Activated naive CD4-positive, alpha-beta T cell (primary cell): ENCODE results near the gene DGCR8.

Experiments
- DNase-seq, 4 experiments: peaks; one replicate each; lab custom pipeline; 2025; lab: John Stamatoyannopoulos, UW

The DGCR8 gene

DNA sequence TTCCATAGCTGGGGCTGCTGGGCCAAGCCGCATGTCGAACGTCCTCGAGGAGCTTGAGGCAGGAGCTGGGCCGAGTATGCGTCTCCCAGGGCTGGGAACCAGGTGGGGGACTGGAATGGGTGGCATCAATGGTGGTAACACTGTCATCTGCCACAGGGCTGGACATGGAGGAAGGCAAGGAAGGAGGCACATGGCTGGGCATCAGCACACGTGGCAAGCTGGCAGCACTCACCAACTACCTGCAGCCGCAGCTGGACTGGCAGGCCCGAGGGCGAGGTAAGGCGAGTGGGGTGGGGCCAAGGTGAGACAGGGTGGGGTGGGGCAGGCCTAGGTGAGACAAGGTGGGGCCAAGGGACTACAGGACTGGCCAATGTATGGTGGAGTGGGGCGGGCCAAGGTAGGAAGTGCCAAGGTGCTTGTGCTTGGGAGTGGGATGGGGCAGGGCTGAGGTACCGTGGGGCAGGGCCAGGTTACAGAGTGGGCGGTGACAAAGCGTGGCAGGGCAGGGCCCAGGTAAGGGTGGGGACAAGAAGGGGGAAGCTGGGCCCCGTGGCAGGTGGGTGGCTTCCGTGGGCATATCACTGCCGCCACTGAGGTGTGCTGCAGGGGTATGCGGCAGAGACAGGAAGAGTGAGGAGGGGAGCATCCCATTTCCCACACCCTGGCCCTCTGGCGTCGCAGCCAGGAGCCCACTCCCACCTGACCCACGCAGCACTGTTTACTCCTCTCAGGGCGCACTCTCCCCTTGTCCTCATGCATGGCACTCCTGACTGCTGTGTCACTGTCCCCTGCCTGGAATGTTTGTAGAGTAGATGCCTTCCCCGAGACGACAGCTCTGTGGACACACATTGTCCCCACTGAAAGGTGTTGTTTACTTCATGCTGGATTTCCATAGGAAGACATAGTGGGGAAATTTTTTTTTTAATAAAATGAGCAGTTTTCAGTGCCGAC lies 27.5 kb upstream of the DGCR8 start:
- no peak for DNase-seq

DNA sequence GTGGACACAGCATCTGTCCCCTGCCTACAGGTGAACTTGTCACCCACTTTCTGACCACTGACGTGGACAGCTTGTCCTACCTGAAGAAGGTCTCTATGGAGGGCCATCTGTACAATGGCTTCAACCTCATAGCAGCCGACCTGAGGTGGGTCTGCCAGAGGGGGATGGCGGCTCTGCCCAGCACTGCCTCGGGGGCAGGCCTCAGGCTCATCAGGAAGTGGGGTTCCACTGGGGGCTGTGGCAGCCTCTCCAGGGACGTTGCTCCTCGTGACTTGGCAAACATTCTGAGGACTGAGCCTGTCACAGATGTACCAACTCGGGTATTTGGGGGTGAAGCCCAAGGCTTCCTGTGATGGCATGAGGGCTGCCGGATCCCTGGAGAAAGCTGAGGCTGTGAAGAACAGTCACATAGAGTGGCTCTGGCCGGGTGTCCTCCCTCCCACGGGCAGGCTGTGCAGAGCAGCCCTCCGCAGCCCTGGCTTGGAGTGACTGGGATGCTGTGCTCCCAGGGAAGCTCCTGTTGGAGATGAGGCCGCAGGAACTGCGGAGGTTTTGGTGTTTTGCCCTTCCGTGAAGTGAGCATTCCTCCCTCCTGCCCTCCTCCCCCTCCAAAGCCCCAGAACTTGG lies 26.5 kb upstream of the DGCR8 start:
- DNase-seq, result no peak

DNA sequence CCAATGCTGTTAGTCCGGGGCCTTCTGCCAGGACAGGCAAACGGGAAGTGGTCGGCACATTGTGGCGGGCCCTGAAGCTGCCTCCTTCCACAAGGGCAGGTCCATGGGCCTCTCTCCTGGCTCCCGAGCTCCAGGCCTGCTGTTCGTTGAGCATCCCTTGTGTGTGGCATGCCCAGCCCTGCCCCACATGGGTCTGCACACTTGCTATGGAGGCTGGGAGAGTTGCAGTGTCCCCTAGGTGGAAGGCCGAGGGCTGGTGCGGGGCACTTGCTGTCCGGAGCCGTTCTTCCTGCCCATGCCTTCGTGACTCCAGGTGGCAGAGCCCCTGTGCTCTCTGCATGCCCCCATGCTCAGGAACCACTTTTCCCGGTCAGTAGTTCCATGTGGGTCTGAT lies 26.0 kb upstream of the DGCR8 start:
- no peak for DNase-seq

DNA sequence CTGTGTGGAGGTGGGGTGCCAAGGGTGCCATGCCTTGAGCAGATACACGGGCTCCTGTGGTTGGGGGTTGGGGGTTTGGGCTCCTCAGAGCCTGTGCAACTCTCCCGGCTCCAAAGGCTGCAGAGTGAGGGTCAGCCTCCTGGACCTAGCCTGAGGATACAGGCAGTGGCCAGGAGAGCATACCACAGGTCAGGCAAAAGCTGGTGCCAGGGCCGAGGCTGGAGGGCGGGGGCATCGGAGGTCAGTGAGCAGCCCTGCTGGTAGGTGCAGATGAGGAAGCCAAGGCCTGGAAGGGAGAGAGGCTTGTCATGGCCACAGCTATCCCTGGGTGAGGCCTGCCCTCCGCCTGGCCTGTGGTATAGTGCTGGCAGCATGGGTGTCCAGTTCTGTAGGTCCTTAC lies 25.6 kb upstream of the DGCR8 start:
- no peak for DNase-seq

DNA sequence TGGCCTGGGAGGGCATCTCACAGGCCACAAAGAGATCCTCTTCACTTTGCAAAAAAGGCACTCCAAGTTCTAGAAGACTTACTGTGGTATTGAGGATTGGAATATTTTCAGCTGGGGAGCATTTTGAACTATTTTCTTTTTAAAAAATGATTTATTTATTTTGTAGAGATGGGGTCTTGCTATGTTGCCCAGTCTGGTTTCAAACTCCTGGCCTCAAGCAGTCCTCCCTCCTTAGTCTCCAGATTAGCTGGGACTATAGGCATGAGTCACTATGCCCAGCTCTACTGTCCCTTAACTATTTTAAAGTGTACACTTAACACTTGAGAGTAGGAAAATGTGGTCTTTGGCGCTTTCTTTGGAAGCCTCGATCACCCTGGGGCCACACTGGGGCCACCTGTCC lies 24.9 kb upstream of the DGCR8 start:
- DNase-seq, result no peak

DNA sequence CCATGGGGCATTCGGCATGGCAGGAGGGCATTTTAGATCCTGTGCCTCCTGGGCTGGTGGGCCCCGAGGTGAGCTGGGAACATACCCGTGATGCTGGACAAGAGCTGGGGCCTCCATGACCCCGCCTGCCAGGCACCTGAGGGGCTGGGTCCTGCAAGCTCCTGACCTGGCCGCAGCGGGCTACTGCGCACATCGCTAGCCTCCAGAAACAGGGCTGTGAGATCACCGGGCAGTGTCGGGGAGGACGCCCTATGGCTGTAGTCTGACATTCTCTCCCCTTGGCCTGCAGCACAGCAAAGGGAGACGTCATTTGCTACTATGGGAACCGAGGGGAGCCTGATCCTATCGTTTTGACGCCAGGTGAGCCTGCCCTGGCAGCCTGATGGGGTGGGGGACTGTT lies 24.4 kb upstream of the DGCR8 start:
- no peak for DNase-seq

DNA sequence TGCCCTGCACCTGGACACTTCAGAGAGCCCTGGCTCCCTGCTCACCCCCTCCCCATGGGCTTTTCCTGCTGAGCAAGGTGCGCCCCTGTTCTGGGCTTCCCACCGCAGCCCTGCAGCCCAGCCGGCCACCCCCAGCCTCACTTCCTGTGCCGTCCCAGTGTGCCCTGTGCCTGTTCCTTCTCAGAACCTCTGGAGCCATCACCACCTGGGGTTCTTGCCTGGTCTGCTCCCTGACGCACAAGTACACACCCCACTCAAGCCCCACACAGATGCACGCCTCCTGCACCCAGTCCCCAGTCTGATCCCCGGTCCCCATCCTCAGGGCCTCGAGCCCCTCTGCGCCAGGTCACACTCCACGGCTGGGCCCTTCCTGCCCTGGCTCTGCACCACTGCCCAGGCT lies 23.9 kb upstream of the DGCR8 start:
- no peak for DNase-seq

DNA sequence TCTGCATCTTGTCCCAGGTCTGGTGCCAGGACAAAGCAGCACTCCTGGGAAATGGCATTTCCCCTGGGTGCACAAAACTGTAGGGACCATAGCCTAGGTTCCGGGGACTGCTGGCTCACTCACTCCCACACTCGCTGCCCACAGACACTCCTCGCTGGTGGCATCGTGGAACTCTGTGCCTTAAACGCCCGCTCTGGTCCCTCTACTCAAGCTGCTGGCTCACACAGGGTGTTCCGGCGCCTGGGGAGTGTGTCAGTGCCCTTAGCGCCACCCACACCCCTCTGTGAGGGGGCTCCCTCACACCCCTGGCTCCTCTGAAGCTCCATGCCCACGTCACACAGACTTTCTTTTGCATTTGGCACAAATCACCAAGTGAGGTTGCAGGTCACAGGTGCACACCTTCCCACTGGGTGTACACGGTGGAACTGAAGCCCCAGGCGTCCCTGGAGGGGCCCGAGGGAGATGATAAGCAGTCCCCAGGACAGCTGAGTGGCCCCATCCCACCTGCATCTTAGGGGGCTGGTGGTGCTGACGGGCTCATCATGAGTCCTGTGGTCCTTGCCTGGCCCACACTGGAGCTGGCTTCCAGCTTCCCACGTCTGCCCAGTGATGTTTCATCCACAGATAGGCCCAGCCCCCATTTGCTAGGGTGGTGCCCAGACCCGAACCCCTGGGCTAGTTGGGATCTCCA lies 23.2 kb upstream of the DGCR8 start:
- no peak for DNase-seq

DNA sequence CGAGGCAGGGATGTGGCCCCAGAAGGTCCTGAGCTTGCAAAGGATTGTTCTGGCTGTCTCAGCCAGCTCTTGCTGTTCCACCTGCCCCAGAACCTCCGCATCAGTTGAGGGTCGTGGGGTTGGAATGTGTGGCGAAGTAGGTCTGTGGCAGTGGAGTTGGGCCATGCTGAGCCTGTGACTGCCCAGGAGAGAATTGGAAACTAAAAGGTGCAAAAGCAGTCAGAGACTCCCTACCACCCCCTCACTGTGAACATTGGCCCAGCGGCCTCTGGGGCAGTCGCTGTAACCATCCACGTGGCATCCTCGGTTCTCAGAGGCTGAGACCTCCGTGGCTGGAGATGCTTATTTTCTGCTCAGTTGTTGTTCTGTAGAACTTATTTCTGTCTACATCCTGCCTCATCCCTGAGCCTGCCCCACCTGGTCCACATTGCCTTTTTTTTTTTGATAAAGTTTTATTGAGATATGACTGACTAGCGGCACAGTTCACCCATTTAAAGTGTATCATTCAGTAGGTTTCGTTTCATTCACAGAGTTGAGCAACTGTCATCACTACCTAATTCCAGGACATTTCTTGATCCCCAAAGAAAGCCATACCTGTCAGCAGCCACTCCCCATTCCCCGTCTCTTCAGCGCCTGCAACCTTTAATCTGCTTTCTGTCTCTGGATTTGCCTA lies 22.3 kb upstream of the DGCR8 start:
- no peak for DNase-seq

DNA sequence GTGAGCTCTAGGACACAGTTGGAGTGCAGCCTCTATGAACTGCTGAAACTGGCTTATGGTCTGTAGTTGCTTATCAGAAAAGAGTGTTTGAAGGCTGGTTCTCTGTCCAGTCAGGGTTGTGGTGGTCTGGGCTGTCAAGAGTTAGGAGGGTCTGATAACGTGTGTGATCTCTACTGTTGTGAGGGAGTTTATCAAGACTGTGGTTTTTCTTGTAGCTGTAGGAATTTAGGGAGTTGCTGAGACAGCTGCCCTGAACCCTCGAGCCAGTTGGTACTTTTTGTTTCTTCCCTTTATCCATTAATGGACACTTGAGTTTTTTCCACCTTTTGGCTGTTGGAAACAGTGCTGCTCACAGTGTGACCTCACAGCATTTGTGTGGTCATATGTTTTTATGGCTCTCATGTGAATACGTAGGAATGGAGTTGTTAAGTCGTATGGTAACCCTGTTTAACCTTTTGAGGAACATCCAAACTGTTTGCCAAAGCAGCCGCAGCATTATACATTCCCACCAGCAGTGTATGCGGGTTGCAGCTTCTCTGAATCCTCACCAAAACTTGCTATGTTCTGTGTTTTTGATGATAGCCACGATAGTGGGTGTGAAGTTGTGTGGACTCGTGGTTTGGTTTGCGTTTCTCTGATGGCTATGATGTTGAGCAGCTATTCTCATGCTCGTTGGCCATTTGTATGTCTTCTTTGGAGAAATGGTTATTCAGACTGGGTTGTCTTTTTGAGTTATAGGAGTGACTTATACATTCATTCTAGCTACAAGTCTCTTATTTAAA lies 20.9 kb upstream of the DGCR8 start:
- DNase-seq, result no peak

DNA sequence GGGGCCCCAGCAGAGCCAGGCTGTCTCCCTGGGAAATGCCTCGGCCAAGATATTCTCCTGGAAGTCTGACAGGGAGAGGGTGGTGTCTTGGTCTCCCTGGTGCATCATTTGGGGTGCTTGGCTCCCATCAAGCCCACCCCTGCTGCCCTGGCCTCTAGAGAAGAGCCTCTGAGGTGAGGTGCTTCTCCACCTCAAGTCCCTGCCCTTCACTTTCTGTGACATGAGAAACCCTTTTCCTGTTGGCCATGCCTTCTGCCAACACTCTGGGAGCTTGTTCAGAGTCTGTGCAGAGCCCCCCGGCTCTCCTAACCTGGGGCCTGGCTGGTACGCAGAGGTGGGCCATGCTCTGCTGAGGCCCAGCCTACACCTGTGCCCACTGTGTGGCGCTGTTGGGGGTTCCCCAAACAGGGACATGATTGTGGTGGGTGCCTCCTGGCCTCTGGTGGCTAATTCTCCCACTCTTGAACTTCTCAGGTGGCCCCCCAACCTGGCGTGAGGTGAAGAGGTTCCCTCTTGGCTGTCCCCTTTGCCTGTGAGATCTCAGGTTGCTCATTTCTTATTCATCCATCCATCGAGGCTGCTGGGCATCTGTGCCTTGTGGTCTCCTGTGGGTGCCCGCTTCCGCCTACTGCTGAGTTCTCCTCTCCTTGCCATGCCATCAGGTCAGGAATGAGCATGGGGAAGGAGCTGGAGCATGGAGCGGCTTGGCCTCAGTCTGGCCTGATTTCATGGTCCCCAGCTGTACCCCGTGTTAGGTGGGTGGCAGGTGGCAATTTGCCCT lies 19.2 kb upstream of the DGCR8 start:
- DNase-seq, result no peak

DNA sequence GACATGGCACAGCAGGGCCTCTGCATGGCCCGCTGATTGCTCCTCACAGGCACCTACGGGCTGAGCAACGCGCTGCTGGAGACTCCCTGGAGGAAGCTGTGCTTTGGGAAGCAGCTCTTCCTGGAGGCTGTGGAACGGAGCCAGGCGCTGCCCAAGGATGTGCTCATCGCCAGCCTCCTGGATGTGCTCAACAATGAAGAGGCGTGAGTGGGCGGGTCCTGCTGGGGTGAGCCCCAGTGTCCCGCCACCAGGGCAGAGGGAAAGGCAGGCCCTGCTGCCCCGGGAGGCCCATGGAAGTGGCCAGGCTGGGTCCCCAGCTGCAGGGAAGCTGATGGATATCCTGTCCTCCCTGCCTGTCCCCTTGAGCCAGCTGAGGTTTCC lies 18.6 kb upstream of the DGCR8 start:
- no peak for DNase-seq

DNA sequence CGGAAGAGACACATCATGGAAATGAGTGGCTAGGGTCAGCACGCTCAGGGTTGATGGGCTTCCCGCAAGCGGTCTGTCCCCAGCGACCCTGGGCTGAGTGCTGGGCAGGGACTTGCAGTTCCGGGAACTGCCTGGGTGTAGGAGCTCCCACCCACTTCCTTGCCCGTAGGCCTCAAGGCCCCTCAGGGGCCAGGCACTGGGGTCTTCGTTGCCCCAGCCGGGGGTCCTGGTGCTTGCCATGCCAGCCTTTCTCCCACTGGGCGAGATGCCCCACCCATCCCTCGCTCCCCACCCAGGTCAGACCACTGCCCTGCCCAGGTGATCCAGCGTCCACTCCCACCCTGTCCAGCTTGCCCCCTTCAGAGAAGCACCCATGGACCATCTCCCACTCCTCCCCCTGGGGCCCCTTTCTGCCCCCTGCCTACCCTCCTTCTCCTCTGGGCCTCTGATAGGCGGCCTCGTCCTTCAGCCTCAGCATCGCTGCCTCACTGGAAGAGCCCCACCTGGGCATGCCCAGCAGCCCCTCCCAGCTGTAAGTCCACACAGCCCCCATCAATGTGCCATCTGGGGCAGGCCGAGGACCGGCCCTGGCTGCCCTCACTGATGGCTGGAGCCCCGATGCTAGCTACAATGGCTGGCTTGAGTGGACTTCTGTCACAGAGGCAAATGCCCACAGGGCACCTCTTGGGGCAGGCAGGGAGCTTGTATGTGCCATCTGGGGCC lies 17.8 kb upstream of the DGCR8 start:
- DNase-seq, result no peak

DNA sequence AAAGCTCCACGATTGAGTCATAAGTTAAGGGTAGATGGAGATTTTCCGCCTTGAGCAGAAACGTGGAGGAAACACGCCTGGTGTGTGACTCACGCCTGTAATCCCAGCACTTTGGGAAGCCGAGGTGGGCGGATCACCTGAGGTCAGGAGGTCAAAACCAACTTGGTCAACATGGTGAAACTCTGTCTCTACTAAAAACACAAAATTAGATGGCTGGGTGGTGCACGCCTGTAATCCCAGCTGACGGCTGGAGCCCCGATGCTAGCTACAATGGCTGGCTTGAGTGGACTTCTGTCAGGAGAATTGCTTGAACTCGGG lies 17.3 kb upstream of the DGCR8 start:
- no peak for DNase-seq

DNA sequence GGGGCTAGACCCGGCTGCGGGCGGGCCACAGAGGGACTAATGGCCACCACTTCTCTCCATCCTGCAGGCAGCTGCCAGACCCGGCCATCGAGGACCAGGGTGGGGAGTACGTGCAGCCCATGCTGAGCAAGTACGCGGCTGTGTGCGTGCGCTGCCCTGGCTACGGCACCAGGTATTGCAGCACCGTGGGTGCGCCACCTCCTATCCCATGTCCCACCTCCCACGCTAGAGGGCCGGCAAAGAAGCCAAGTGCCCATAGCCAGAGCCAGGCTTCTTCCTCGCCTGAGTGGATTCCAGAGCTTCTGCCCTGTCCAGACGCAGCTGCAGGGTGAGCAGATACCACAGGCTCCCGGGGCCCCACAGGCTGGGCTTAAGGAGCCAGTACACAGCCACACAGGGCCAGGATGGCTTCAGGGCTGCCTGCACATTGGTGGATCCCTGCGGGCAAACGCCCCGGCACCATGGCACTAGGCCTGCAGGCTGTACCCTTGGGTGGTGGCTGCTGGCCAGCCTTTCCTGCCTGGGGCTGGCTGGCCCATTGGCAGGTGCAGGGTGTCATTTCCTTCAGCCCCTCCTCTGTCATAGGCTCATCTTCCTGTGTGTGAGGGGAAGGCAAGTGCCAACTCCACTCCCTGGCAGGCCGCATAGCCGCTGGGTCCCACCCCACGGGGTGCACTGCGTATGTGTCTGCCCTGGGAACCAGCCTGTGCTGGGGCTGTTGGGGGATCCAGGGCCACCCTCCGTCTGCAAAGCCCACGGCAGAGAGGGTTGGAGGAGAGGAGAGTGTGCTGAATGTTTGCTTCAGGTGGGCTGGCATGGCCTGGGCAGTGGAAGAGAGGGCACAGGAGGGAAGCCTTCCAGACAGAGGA lies 16.5 kb upstream of the DGCR8 start:
- DNase-seq, result no peak

DNA sequence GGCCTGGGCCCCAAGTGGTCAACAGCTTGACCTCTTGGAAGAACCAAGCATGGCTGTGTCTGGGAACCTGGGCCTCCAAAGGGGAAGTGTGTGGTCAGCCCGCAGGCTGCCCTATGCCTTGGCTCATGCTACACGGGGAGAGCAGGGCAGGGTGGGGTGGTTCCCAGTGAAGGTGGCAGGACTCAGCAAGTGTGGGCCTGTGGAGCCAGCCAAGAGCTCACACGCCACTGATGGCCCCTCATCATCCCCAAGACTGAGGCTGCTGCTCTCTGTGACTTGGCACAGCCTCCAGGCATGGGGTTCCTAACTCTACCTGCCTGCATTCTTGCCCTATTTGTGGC lies 15.9 kb upstream of the DGCR8 start:
- no peak for DNase-seq

DNA sequence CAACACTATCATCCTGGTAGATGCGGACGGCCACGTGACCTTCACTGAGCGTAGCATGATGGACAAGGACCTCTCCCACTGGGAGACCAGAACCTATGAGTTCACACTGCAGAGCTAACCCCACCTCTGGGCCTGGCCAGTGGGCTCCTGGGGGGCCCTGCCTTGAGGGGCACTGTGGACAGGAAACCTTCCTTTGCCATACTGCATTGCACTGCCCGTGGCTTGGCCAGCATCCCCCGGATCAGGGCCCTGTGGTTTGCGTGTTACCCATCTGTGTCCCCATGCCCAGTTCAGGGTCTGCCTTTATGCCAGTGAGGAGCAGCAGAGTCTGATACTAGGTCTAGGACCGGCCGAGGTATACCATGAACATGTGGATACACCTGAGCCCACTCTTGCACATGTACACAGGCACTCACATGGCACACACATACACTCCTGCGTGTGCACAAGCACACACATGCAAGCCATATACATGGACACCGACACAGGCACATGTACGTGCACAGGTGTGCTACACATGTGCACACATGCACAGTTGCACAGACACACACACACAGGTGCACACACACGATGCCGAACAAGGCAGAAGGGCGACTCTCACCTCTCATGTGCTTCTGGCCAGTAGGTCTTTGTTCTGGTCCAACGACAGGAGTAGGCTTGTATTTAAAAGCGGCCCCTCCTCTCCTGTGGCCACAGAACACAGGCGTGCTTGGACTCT lies 15.3 kb upstream of the DGCR8 start:
- no peak for DNase-seq

DNA sequence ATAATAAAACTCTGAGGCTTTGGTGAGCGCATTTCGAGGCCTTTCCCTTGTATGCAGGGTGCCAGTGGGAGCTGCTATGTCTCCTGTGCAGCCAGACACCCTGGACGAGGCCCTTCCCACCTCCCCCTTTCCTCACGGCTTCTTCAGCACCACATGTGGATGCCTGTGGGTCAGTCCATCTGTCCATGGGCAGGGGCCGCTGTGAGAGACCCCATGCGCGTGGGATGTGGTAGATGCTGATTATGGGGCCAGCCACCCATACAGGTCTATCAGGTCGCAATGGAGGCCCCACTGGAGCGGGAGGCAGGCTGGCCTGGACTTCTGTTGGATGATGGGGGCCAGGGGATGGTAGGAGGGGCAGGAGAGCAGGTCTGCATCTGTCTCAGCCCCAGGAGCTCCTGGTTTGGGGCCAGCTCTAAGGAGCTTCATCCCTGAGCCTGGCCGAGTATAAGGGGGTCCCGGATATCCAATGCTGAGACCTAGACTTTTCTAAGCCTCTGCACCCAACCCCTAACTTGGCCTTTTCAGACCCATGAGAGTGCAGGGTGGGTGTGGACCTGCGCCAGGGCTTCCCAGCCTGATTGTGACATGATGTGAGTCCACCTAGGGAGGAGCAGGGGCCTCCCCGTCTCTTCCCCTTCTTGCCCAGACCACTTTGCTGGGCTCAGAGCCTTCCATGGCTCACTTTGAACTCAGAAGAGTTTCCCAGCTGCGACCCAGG lies 14.0 kb upstream of the DGCR8 start:
- DNase-seq, result no peak
